ENCODE data around the gene KCTD12. TPM values are rescaled to one million over a fixed set of nuclear protein-coding genes. Genes with fewer than 3 reads are reported as not detected.

Gene KCTD12
- total RNA-seq, 1 experiment from 2014 or later: 1.9 TPM

GRCh38 chr13:76884907-76885202 lies 1.4 kb downstream of the KCTD12 start:
- CTCF ChIA-PET: interaction anchor here (1.1 kb wide), 1 partner anchor 62 kb away, joined by 3 read pairs; no protein-coding TSS in a partner anchor
- BruUV-seq (replicated peaks): no TSS peak

GRCh38 chr13:76884186-76884906 lies 1.9 kb downstream of the KCTD12 start:
- DNase-seq (ENCODE audit: low read depth, low spot score) (no peak), ATAC-seq (no peak)
- intact Hi-C loops (cut with micrococcal nuclease): no loop called here
- Histone ChIP-seq H3K9me3 (ENCODE audit: control insufficient read depth in 1 of 2, insufficient read depth in 1 of 2, low read depth in 1 of 2, low read length in 2 of 2) (no peaks in the 10 kb centered on the region), H3K9ac (ENCODE audit: low read length) (no peak overlapping the region), H3K27me3 (ENCODE audit: insufficient read depth, low read length) (peaks cover 39% of the 10 kb centered on the region; the same call in 1 of the 2 replicates), H3K4me3 (replicated peaks in 1 of 2; ENCODE audit: low read depth in 1 of 2, low read length in 2 of 2) (no peak overlapping the region), H2AFZ (ENCODE audit: low read depth, low read length, poor library complexity, severe bottlenecking) (no peak overlapping the region), H3K27ac (ENCODE audit: low read depth, low read length) (no peak overlapping the region), H3K9me2 (ENCODE audit: insufficient read depth) (no peaks in the 10 kb centered on the region), H3K4me2 (ENCODE audit: low read length) (no peak overlapping the region), H3K79me2 (ENCODE audit: insufficient read depth, low read length) (no peaks in the 10 kb centered on the region), H3K36me3 (ENCODE audit: control insufficient read depth in 1 of 2, insufficient read depth in 2 of 2, low read length in 2 of 2) (no peaks in the 10 kb centered on the region), H4K20me1 (ENCODE audit: insufficient read depth) (no peaks in the 10 kb centered on the region), H3K4me1 (ENCODE audit: control insufficient read depth in 1 of 2, insufficient read depth in 2 of 2, low read length in 2 of 2) (peaks cover 0 to 14% of the 10 kb centered on the region in 2 experiments; a peak in 1 of 4 replicates)
- POLR2A ChIA-PET: no interaction called here
- CTCF ChIA-PET: no interaction called here
- no TSS peak for BruUV-seq (replicated peaks)
- RAD21 ChIA-PET (ENCODE audit: low non-redundant PET in 1 of 2, low total read pairs in 2 of 2, uncharacterized antibody in 2 of 2, unreplicated experiment in 2 of 2): no interaction called here
- TF ChIP-seq CBX3 (IDR thresholded peaks at IDR 0.05; ENCODE audit: low read depth): no peak
- no peak for TF ChIP-seq JUND (IDR thresholded peaks at IDR 0.05)
- no peak for TF ChIP-seq FOSL1 (IDR thresholded peaks at IDR 0.05; ENCODE audit: low read depth)
- TF ChIP-seq MAX (IDR thresholded peaks at IDR 0.05): no peak
- no peak for TF ChIP-seq SIN3A (IDR thresholded peaks at IDR 0.05; ENCODE audit: low read depth)
- no peak for TF ChIP-seq ATF3 (IDR thresholded peaks at IDR 0.05)
- TF ChIP-seq EGR1 (IDR thresholded peaks at IDR 0.05; ENCODE audit: low read depth): no peak
- TF ChIP-seq ZBTB33 (IDR thresholded peaks at IDR 0.05; ENCODE audit: extremely low read depth, insufficient replicate concordance, low read length): no peak
- no peak for TF ChIP-seq SRF (IDR thresholded peaks at IDR 0.05; ENCODE audit: low read depth)
- TF ChIP-seq ZNF274 (IDR thresholded peaks at IDR 0.05; ENCODE audit: low read depth, low read length): no peak
- TF ChIP-seq ELF1 (IDR thresholded peaks at IDR 0.05; ENCODE audit: borderline replicate concordance, low read depth): no peak
- TF ChIP-seq TCF7L2 (IDR thresholded peaks at IDR 0.05; ENCODE audit: borderline replicate concordance, extremely low read depth, insufficient read depth, insufficient read length): no peak
- TF ChIP-seq RAD21 (IDR thresholded peaks at IDR 0.05; ENCODE audit: low read depth): no peak
- no peak for TF ChIP-seq CTCF (IDR thresholded peaks at IDR 0.05 in 2 of 3, conservative IDR thresholded peaks at IDR 0.05 in 1 of 3; ENCODE audit: borderline replicate concordance in 1 of 3, insufficient read depth in 1 of 3, low read depth in 2 of 3, low read length in 2 of 3)

More at GRCh38 chr13:76884907-76885202, 1.4 kb downstream of the KCTD12 start:
- no peak overlapping the region for H3K27ac ChIP-seq (ENCODE audit: low read depth, low read length)
- RAD21 ChIA-PET (ENCODE audit: low non-redundant PET in 1 of 2, low total read pairs in 2 of 2, uncharacterized antibody in 2 of 2, unreplicated experiment in 2 of 2): no interaction called here
- H3K27me3 ChIP-seq (ENCODE audit: insufficient read depth, low read length): peaks cover 35% of the 10 kb centered on the region; the same call in 1 of the 2 replicates
- H3K9ac ChIP-seq (ENCODE audit: low read length): no peak overlapping the region
- ATAC-seq (no peak), DNase-seq (ENCODE audit: low read depth, low spot score) (no peak)
- H3K9me3 ChIP-seq (ENCODE audit: control insufficient read depth in 1 of 2, insufficient read depth in 1 of 2, low read depth in 1 of 2, low read length in 2 of 2): no peaks in the 10 kb centered on the region
- POLR2A ChIA-PET: no interaction called here
- H3K4me2 ChIP-seq (ENCODE audit: low read length): peak overlapping the region; percentile 90
- H3K79me2 ChIP-seq (ENCODE audit: insufficient read depth, low read length): no peaks in the 10 kb centered on the region
- peaks cover 0 to 14% of the 10 kb centered on the region in 2 experiments; a peak in 1 of 4 replicates for H3K4me1 ChIP-seq (ENCODE audit: control insufficient read depth in 1 of 2, insufficient read depth in 2 of 2, low read length in 2 of 2)
- H3K4me3 ChIP-seq (replicated peaks in 1 of 2; ENCODE audit: low read depth in 1 of 2, low read length in 2 of 2): no peak overlapping the region
- no peaks in the 10 kb centered on the region for H3K9me2 ChIP-seq (ENCODE audit: insufficient read depth)
- H3K36me3 ChIP-seq (ENCODE audit: control insufficient read depth in 1 of 2, insufficient read depth in 2 of 2, low read length in 2 of 2): no peaks in the 10 kb centered on the region
- intact Hi-C loops (cut with micrococcal nuclease): no loop called here
- H4K20me1 ChIP-seq (ENCODE audit: insufficient read depth): no peaks in the 10 kb centered on the region
- no peak for TF ChIP-seq ELF1 (IDR thresholded peaks at IDR 0.05; ENCODE audit: borderline replicate concordance, low read depth)
- no peak overlapping the region for H2AFZ ChIP-seq (ENCODE audit: low read depth, low read length, poor library complexity, severe bottlenecking)
